GM12878 (cell line): ENCODE data around the gene OSBPL7. TPM values are rescaled to one million over a fixed set of nuclear protein-coding genes. Genes with fewer than 3 reads are reported as not detected.

ENCODE experiments used
- ATAC-seq: fragments of 200-7000 bp; cut with Tn5 transposase; 3 replicates; pipeline ENCODE4 v1.9.1; 2020; ENCODE audit warnings: mild to moderate bottlenecking, moderate library complexity
- BruUV-seq: library from RNA; stranded (reverse); fragments of 400-500 nt; replicated peaks from 2 replicates; lab custom pipeline; 2021; lab: Mats Ljungman, UMichigan
- CTCF ChIA-PET: fragments of 300-600 bp; sonication (Branson Sonifier 250); formaldehyde crosslinking; extraction: SDS; loops from one replicate; lab custom pipeline; 2021; ENCODE audit warnings: inconsistent platforms; lab: Yijun Ruan, JAX
- POLR2A ChIA-PET: fragments of 350-600 bp; formaldehyde crosslinking; extraction: SDS; loops from one replicate; lab custom pipeline; 2021; ENCODE audit warnings: inconsistent platforms; lab: Charles Lee
- RAD21 ChIA-PET: fragments of 300-600 bp; sonication (Branson Sonifier 250); formaldehyde crosslinking; loops from one replicate; lab custom pipeline; 2023; ENCODE audit warnings: antibody characterized with exemption; ENCODE audit not compliant: unreplicated experiment; lab: Charles Lee
- SMC1A ChIA-PET: fragments of 300-600 bp; sonication (Branson Sonifier 250); formaldehyde crosslinking; loops from one replicate; lab custom pipeline; 2023; ENCODE audit not compliant: unreplicated experiment, uncharacterized antibody; lab: Charles Lee
- DNase-seq: peaks from one replicate; pipeline ENCODE4 v3.0.0-alpha.2; 2011; ENCODE audit warnings: low read depth, low spot score
- FAIRE-seq: peaks from 3 replicates; lab custom pipeline; 2011; peaks lifted over from hg19 to GRCh38; lab: Jason Lieb, UNC
- H2AFZ ChIP-seq: 2 replicates; pipeline ENCODE4 v1.6.0; 2011; ENCODE audit warnings: low read depth, low read length, control low read depth; ENCODE audit not compliant: control insufficient read depth
- H3K27ac ChIP-seq: 2 replicates; pipeline ENCODE4 v1.5.1; 2011; ENCODE audit warnings: control low read depth; ENCODE audit not compliant: control insufficient read depth, insufficient read depth
- H3K27me3 ChIP-seq, 2 experiments: replicated peaks in 1 of 2; 2 replicates each; pipeline versions ENCODE4 v1.6.0 to v1.6.1; 2011; ENCODE audit warnings: low read length in 1 of 2; ENCODE audit not compliant: control insufficient read depth in 2 of 2, insufficient read depth in 2 of 2
- H3K36me3 ChIP-seq, 2 experiments: 2 replicates each; pipeline ENCODE4 v1.5.1; 2011; ENCODE audit warnings: low read length in 1 of 2; ENCODE audit not compliant: control insufficient read depth in 2 of 2, insufficient read depth in 2 of 2
- H3K4me1 ChIP-seq: 2 replicates; pipeline ENCODE4 v1.6.1; 2011; ENCODE audit warnings: mild to moderate bottlenecking, low read length, moderate library complexity, mixed read lengths; ENCODE audit not compliant: control insufficient read depth, insufficient read depth
- H3K4me2 ChIP-seq: 2 replicates; pipeline ENCODE4 v1.6.0; 2011; ENCODE audit warnings: control low read depth; ENCODE audit not compliant: control insufficient read depth, insufficient read depth
- H3K4me3 ChIP-seq: fragments of 200-600 bp; sonication (generic); 2 replicates; pipeline ENCODE4 v1.5.1; 2016
- H3K79me2 ChIP-seq: 2 replicates; pipeline ENCODE4 v1.6.0; 2011; ENCODE audit warnings: low read length; ENCODE audit not compliant: control insufficient read depth, insufficient read depth
- H3K9ac ChIP-seq: 2 replicates; pipeline ENCODE4 v1.8.0; 2011; ENCODE audit warnings: low read length, control low read depth, mixed read lengths; ENCODE audit not compliant: control insufficient read depth, insufficient read depth
- H3K9me3 ChIP-seq: replicated peaks from 3 replicates; pipeline ENCODE4 v1.5.1; 2011; ENCODE audit warnings: mild to moderate bottlenecking, low read length; ENCODE audit not compliant: control insufficient read depth, insufficient read depth
- H4K20me1 ChIP-seq: 2 replicates; pipeline ENCODE4 v1.6.0; 2011; ENCODE audit not compliant: control insufficient read depth, insufficient read depth
- CREM ChIP-seq: IDR thresholded peaks from 2 replicates; pipeline ENCODE4 v1.6.1; 2014; ENCODE audit warnings: antibody characterized with exemption, low read depth
- KAT2A ChIP-seq: conservative IDR thresholded peaks from 2 replicates; pipeline ENCODE4 v1.6.1; 2011; ENCODE audit warnings: low read depth, low read length; ENCODE audit not compliant: control insufficient read depth
- MXI1 ChIP-seq: fragments of 150-350 bp; IDR thresholded peaks from 2 replicates; pipeline ENCODE4 v1.6.1; 2011; ENCODE audit warnings: low read depth, mild to moderate bottlenecking, inconsistent platforms, low read length, improper control_type of control experiment
- POLR2A ChIP-seq: IDR thresholded peaks from 2 replicates; pipeline ENCODE4 v1.6.1; 2011; ENCODE audit warnings: low read depth, mild to moderate bottlenecking, low read length
- POU2F2 ChIP-seq: IDR thresholded peaks from 3 replicates; pipeline ENCODE4 v1.6.1; 2011; ENCODE audit warnings: low read depth, mild to moderate bottlenecking, low read length, borderline replicate concordance
- TCF12 ChIP-seq: IDR thresholded peaks from 2 replicates; pipeline ENCODE4 v1.6.1; 2011; ENCODE audit warnings: low read depth, mild to moderate bottlenecking, low read length
- TCF3 ChIP-seq: IDR thresholded peaks from 2 replicates; pipeline ENCODE4 v1.6.1; 2012; ENCODE audit warnings: low read depth, mild to moderate bottlenecking, low read length, borderline replicate concordance; ENCODE audit not compliant: insufficient read depth
- ZSCAN29 ChIP-seq: fragments of 450-650 bp; IDR thresholded peaks from 2 replicates; pipeline ENCODE4 v1.6.1; 2017; ENCODE audit warnings: mild to moderate bottlenecking, moderate library complexity
- WGBS: methylation state at CpG from one replicate; pipeline ENCODE4 v1.1.6; 2016; ENCODE audit warnings: low lambda C conversion rate; ENCODE audit not compliant: insufficient replicate concordance, insufficient coverage; ENCODE audit errors: missing lambda C conversion rate; 5-methylcytosine and 5-hydroxymethylcytosine counted together
- in situ Hi-C: fragments of 300-500 bp; cut with MboI; formaldehyde crosslinking; loops from 9 replicates; pipeline ENCODE4 v1.14.3; 2018; ENCODE audit warnings: mixed read lengths
- intact Hi-C: fragments of 100-400 bp; cut with micrococcal nuclease; formaldehyde crosslinking; loops from one replicate; pipeline ENCODE4 v1.14.2; 2022; ENCODE audit not compliant: unreplicated experiment
- polyA plus RNA-seq, 11 experiments: library from polyadenylated mRNA; depleted of rRNA in 4 of 11; unstranded in 6 of 11; stranded (reverse) in 5 of 11; fragments of >200 nt; fragmentation: Nextera tagmentation in 4 of 11; fragmentation: Illumina TruSeq in 1 of 11; extraction: Ambion mirVana in 4 of 11; extraction: Trizol in 1 of 11; gene quantifications; 1 replicate in 1 of 11; 2 replicates in 10 of 11; pipeline versions ENCODE4 v1.2.1 to v1.2.3, GENCODE V29; 2011 to 2016; ENCODE audit warnings: inconsistent platforms in 2 of 11, missing spikeins in 2 of 11, low read depth in 1 of 11
- total RNA-seq, 4 experiments: library from RNA; depleted of rRNA in 3 of 4; stranded (reverse); fragments of >200 nt in 3 of 4; fragmentation: Illumina TruSeq in 1 of 4; extraction: Trizol in 1 of 4; gene quantifications; 2 replicates each; pipeline versions ENCODE4 v1.2.1 to v1.2.3, GENCODE V29; 2013 to 2021
- TF ChIP-seq, protein P1 (sequence below), 3 experiments: IDR thresholded peaks in 2 of 3; conservative IDR thresholded peaks in 1 of 3; 2 replicates each; pipeline ENCODE4 v1.5.1; 2011; ENCODE audit warnings: low read depth in 3 of 3, low read length in 3 of 3, mild to moderate bottlenecking in 3 of 3, control low read depth in 2 of 3, moderate library complexity in 2 of 3, inconsistent platforms in 1 of 3, mixed read lengths in 1 of 3; ENCODE audit not compliant: control insufficient read depth in 2 of 3, insufficient read depth in 1 of 3; ENCODE audit errors: extremely low read depth in 1 of 3
- TF ChIP-seq, protein P2 (sequence below): IDR thresholded peaks from 2 replicates; pipeline ENCODE4 v1.6.1; 2011; ENCODE audit warnings: borderline replicate concordance, low read depth, mild to moderate bottlenecking, moderate library complexity, mixed read lengths, low read length; ENCODE audit not compliant: insufficient read depth; ENCODE audit errors: extremely low read length
- TF ChIP-seq, protein P3 (sequence below): fragments of 450-650 bp; IDR thresholded peaks from 2 replicates; pipeline ENCODE4 v1.6.1; 2016; ENCODE audit warnings: mild to moderate bottlenecking

Gene OSBPL7
- total and polyA plus RNA-seq, 10 of the 15 experiments (the other 5 are each of a cell fraction or from before 2014, with no cell fraction given), result 0.50 to 16.1 (median 6.7) TPM

- TF ChIP-seq, protein P1, sequence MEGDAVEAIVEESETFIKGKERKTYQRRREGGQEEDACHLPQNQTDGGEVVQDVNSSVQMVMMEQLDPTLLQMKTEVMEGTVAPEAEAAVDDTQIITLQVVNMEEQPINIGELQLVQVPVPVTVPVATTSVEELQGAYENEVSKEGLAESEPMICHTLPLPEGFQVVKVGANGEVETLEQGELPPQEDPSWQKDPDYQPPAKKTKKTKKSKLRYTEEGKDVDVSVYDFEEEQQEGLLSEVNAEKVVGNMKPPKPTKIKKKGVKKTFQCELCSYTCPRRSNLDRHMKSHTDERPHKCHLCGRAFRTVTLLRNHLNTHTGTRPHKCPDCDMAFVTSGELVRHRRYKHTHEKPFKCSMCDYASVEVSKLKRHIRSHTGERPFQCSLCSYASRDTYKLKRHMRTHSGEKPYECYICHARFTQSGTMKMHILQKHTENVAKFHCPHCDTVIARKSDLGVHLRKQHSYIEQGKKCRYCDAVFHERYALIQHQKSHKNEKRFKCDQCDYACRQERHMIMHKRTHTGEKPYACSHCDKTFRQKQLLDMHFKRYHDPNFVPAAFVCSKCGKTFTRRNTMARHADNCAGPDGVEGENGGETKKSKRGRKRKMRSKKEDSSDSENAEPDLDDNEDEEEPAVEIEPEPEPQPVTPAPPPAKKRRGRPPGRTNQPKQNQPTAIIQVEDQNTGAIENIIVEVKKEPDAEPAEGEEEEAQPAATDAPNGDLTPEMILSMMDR (IDR thresholded peaks at IDR 0.05 in 2 of 3, conservative IDR thresholded peaks at IDR 0.05 in 1 of 3; ENCODE audit: control insufficient read depth in 2 of 3, extremely low read depth in 1 of 3, insufficient read depth in 1 of 3, low read depth in 3 of 3, low read length in 3 of 3), result no peak
- TF ChIP-seq TCF12 (no peak), POLR2A (no peak), MXI1 (no peak), KAT2A (no peak), POU2F2 (no peak), ZSCAN29 (no peak)
- TF ChIP-seq, protein P2, sequence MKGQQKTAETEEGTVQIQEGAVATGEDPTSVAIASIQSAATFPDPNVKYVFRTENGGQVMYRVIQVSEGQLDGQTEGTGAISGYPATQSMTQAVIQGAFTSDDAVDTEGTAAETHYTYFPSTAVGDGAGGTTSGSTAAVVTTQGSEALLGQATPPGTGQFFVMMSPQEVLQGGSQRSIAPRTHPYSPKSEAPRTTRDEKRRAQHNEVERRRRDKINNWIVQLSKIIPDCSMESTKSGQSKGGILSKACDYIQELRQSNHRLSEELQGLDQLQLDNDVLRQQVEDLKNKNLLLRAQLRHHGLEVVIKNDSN, result no peak
Observed at GRCh38 chr17:47813077-47813476, 8.5 kb downstream of the OSBPL7 start (continued).

GRCh38 chr17:47812146-47812920 lies 9.3 kb downstream of the OSBPL7 start:
- Histone ChIP-seq H3K9me3 (no peaks in the 10 kb centered on the region), H3K27ac (no peak overlapping the region), H2AFZ (no peak overlapping the region), H3K27me3 (no peaks in the 10 kb centered on the region), H3K9ac (no peak overlapping the region), H4K20me1 (no peaks in the 10 kb centered on the region), H3K4me2 (no peak overlapping the region)
- ChIA-PET RAD21 (no interaction called here), POLR2A (interaction anchor here (0.6 kb wide), 1 partner anchor 41 kb away, joined by 3 read pairs; no protein-coding TSS in a partner anchor), SMC1A (no interaction called here)
- in situ Hi-C loops, result no loop called here
- WGBS, result 89% methylated on average over 16 of the region's 18 CpGs
- BruUV-seq, result no TSS peak
- no peak for TF ChIP-seq TCF3
- no peak for TF ChIP-seq CREM
- TF ChIP-seq, protein P3, sequence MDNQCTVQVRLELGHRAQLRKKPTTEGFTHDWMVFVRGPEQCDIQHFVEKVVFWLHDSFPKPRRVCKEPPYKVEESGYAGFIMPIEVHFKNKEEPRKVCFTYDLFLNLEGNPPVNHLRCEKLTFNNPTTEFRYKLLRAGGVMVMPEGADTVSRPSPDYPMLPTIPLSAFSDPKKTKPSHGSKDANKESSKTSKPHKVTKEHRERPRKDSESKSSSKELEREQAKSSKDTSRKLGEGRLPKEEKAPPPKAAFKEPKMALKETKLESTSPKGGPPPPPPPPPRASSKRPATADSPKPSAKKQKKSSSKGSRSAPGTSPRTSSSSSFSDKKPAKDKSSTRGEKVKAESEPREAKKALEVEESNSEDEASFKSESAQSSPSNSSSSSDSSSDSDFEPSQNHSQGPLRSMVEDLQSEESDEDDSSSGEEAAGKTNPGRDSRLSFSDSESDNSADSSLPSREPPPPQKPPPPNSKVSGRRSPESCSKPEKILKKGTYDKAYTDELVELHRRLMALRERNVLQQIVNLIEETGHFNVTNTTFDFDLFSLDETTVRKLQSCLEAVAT, result no peak
- TF ChIP-seq, all 136 proteins: peak for 0
- DNase-seq (no peak), ATAC-seq (no peak), FAIRE-seq (no peak)
- intact Hi-C loops, result no loop called here
- Histone ChIP-seq H3K4me1 (no peaks in the 10 kb centered on the region), H3K79me2 (no peaks in the 10 kb centered on the region), H3K36me3 (peaks cover 9 to 11% of the 10 kb centered on the region in 2 experiments; a peak in 3 of 4 replicates), H3K4me3 (no peak overlapping the region)
- CTCF ChIA-PET, result no interaction called here
